ENCODE measurements around the gene MYO5A.

Gene MYO5A

GRCh38 chr15:52360229-52361203, 168.2 kb downstream of the MYO5A start:
- no peak for DNase-seq

GRCh38 chr15:52359722-52360121, 169.0 kb downstream of the MYO5A start:
- no peak for DNase-seq

DNA sequence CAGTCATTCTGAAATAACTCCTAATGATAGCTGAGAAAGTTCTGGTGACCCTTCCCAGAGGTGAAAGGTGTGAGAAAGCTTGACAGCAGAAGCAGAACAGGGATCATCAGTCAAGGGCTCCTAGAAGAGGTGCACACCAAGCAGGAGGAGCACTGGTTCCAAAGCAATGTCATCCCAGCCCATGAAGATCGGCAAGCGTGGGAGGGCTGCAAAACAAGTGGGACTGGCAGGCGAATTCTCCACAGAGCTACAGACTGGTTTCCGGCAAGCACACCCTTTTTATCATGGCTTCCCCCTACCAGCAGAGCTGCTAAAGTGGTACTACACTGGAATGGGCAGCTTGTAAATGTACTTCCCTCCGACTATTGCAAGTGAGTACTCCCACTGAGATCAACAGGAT, 170.7 kb downstream of the MYO5A start:
- no peak for DNase-seq

DNA sequence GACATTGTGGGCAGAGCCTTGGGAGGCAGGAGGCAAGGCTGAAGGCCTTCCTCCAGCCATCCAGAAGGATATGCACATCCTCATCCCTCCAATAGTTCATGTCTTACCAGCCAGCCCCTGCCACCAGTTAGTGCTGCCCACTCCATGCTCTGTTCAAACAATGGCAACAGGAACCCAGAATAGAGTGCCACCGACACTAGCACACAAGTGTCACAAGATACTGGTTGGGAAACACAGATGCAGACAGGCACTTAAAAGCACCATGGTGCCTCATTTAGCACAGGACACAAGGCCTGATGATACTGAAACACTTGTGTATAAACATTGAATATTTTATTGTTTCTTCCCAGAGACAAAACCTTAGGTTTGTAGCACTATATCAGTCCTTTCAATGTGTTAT, 176.6 kb downstream of the MYO5A start:
- DNase-seq = no peak

- no peak for DNase-seq
These were observed 177.3 kb downstream of the MYO5A start for GRCh38 chr15:52351206-52351908.

GRCh38 chr15:52350423-52350822, 178.3 kb downstream of the MYO5A start:
- no peak for DNase-seq

GRCh38 chr15:52349052-52349700, 179.5 kb downstream of the MYO5A start:
- DNase-seq = no peak

DNA sequence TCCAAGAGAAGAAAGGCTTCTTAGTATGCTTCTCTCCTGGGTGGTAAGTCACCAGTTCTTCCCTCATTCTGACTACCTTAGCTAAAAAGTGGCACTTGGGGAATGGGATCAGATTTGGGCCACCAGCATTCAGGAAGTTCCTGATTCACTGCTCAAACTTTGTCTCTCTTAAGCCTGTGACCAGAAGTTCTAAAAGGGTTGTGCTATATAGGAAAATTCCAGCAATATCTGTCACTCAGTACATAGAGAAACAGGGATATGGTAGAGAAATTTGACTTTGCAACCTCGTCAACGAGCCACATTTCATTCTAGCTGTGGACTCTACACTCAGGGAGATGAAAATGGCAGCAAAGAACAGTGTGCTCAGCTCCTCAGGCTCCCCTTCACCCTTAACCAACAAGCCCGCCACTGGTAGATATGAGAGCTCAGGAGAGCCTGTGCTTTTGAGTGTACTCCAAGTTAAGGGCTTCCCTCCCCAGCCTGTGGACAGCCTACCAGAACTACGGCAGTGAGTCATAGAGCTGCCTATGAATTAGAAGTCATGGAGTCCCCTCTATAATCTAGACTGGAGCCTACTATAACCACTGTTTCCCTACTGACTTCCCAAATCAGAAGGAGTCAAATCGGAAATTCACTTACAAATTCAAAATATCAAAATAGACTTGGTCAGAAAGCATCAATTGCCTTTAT, 180.5 kb downstream of the MYO5A start:
- no peak for DNase-seq

- no peak for DNase-seq
These were observed 184.1 kb downstream of the MYO5A start for GRCh38 chr15:52344592-52344991.

DNA sequence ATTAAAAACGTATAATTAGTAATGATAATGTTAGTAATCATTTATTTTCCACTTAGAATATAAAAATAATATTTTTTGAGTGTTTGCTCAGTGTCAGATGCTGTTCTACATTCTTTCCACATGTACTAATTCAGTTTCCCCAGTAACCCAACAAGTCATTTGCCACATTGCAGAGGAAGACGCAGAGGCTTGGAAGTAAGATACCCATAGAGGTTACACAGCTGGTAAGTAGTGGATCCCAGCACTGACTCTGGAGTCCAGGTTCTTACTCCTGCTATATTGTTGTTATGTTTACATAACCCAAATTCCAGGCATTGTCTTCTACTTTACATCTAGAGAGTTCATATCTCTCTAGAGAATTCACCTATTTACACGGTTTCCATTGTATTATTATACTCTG, 184.8 kb downstream of the MYO5A start:
- DNase-seq = no peak

DNA sequence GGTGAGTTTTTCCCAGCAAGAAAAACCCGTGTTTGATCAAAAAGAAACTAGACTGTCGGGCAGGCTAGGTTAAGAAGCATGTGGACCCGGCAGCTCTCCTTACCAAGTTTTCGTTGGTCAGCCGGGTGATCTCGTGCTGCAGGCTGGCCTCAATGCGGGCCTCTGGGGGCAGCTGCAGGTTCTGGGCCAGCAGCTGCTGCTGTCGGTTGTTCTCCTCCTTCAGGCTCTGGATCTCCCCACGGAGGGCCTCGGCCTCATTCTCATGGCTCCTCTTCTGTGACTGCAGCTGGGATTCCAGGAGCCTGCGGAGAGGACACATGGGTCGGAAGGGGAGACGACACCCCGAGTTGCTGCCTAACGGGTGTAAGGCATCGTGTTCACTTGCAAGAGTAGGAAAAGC, 188.6 kb downstream of the MYO5A start:
- no peak for DNase-seq

- no peak for DNase-seq
These were observed 189.8 kb downstream of the MYO5A start for GRCh38 chr15:52338891-52339290.

DNA sequence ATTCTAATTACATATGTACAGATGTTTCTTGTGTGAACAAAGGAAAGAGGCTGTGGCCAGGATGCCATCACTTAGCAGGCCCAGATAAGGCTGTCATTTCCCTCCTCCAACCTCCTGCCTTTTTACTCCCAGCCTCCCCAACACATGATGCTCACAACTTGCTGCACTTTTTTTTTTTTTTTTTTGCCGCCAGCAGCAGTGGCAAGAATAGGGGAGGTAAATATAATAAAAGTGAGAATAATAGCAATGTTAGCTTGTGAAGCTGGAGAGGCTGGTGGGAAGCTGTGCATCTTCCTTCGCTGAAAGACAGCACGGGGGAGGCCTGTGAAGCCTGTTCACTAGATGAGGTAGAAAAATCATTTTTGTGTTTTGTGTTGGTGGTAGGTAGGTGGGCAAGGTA, 190.6 kb downstream of the MYO5A start:
- DNase-seq = no peak

DNA sequence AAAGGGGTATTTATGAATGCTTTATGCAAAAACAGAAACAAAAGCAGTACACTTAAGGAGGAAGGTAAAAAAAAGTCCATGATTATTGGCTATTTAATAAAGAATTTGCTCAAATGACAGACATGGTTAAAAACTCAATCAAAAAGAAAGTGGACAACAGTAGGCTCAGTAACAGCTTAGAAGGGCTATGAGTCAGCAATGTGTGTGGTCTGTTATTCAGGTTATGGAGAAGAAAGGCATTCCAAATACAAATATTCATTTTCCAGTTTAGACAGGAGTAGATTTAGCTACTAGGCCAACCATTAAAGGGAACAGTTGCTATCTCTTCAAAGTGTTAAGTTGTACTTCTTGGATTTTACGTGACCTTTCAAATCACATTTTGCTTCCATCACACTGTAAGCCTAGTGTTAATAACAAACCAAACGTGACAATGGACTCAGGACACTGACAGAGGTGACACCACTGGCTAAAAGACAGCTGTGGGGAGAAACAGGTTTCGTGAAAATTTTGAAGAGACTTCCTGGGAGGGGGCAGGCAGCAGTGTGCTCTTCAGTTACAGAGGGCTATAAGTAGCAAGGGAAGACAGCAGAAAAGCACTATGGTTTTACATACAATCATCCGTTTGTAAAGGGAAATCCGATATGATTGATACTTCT, 191.4 kb downstream of the MYO5A start:
- no peak for DNase-seq

DNA sequence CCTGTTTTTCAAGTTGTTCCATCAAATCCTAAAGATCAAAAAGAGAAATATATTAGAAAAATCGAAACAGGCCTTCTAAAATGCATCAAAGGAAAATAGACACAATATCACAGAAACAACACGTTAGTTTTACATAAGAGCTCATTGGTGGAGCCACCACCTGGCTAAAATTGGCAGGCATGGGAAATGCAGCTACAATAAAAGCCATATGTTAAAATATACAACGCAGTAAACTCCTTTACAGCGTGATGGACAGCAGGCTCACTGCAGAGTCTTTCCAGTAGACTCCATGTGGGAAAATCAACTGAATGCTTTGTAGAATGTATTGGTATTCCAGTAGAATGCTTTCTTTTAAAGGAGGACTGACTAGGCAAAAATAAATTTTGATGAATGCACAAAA, 192.2 kb downstream of the MYO5A start:
- no peak for DNase-seq

GRCh38 chr15:52334491-52335160, 194.1 kb downstream of the MYO5A start:
- no peak for DNase-seq

DNA sequence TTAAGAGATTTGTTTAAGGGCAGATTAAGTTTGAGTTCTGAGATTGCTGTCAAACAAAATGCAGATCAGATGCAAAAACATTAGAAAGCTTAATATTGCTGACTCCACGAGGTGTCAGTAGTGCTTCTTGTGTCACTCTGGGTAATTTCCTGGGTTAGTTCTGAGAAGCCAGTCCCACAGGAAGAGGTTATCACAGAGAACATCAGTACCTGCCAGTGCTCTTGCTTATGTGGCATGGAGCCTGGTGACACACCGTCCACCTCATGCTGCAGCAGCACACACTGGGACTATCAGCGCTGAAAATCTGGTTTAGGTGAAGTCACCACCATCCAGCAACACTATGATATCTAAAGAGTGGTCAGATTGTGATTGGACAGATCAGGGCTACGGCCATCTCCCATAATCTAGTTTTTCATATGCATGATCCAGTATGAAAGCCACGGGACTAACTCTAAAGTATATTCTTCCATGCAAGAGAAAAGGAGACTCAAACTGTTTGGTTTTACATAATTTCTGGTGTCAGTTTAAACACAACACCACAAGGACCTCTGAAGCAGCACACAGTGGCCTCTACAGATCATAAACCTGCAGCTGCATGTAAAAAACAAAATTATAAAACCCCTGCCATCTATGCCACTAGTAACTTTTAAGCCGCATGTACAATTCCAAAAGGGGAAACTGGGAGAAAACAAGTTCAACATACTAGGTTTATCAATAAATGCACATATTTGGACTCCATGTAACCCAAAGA, 197.0 kb downstream of the MYO5A start:
- peak; percentile 8 for DNase-seq

GRCh38 chr15:52329987-52330386, 198.7 kb downstream of the MYO5A start:
- DNase-seq = no peak

- no peak for DNase-seq
These were observed 199.5 kb downstream of the MYO5A start for GRCh38 chr15:52329150-52329549.

DNA sequence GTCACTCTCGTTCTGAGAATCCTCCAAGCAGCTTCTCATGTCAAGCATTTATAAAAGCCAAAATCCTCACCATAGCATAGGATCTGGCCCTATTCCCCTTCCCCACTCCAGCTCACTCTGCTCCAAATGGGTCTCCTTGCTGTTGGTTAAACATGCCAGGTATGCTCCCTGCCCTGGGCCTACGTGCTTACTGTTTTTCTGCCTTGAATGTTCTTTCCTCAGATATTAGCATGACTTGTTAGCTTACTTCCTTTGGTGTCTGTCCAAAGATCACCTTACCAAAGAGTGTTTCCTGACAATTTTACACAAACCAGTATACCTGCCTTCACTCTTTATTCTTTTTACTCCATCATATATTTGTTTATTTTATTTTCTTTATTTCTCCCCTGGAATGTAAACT, 200.0 kb downstream of the MYO5A start:
- no peak for DNase-seq

- no peak for DNase-seq
These were observed 201.9 kb downstream of the MYO5A start for GRCh38 chr15:52326756-52327155.

Measured in midbrain (tissue), 1 donor.